ENCODE data around the gene DLG5. TPM values are rescaled to one million over a fixed set of nuclear protein-coding genes. Genes with fewer than 3 reads are reported as not detected.

DLG5 gene
- total and polyA plus RNA-seq, 9 of the 15 experiments (the other 6 are each of a cell fraction or from before 2014, with no cell fraction given), result 1.4 to 26.8 (median 11.2) TPM

DNA sequence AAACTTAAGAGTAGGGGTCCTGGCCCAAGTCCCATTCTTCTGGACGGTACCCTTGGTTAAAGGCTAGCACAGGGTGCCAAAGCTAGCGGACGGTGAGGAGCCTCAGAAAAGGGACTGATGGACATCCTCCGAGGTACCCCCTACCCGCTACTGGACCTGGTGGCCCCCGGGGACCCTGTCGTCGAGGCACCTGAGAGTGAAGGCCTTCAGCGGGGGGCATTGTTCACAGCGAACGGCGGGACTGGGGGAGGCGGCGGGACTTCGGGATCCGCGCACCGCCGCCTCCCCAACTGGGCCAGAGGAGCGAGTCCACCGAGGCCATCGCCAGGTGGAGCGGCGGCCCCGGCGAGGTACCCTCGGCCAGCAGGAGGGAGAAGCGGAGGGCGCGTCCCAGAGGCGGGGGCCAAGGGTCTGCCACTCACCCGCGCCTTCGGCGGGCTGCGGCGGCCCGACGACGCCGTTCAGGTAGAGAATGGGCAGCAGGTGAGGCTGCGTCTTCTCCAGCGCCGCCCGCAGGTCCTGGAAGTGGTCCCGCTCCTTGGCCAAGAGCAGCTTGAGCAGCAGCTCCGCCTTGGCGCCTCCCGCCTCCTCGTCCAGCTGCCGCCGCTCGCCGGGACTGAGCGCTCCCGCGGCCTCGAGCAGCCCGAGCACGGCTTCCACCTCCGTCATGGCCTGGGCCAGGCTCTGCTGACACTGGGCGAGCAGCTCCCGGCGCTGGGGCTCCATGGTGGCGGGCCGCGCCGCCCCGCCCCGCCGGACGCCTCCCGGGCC, 575 bp downstream of the DLG5 start (continued):
- TF ChIP-seq, protein P1, sequence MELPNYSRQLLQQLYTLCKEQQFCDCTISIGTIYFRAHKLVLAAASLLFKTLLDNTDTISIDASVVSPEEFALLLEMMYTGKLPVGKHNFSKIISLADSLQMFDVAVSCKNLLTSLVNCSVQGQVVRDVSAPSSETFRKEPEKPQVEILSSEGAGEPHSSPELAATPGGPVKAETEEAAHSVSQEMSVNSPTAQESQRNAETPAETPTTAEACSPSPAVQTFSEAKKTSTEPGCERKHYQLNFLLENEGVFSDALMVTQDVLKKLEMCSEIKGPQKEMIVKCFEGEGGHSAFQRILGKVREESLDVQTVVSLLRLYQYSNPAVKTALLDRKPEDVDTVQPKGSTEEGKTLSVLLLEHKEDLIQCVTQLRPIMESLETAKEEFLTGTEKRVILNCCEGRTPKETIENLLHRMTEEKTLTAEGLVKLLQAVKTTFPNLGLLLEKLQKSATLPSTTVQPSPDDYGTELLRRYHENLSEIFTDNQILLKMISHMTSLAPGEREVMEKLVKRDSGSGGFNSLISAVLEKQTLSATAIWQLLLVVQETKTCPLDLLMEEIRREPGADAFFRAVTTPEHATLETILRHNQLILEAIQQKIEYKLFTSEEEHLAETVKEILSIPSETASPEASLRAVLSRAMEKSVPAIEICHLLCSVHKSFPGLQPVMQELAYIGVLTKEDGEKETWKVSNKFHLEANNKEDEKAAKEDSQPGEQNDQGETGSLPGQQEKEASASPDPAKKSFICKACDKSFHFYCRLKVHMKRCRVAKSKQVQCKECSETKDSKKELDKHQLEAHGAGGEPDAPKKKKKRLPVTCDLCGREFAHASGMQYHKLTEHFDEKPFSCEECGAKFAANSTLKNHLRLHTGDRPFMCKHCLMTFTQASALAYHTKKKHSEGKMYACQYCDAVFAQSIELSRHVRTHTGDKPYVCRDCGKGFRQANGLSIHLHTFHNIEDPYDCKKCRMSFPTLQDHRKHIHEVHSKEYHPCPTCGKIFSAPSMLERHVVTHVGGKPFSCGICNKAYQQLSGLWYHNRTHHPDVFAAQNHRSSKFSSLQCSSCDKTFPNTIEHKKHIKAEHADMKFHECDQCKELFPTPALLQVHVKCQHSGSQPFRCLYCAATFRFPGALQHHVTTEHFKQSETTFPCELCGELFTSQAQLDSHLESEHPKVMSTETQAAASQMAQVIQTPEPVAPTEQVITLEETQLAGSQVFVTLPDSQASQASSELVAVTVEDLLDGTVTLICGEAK (IDR thresholded peaks at IDR 0.05), result no peak
- TF ChIP-seq, protein P1 (CRISPR knock-in tag; IDR thresholded peaks at IDR 0.05), result no peak
- no peak for TF ChIP-seq POLR2A (conservative IDR thresholded peaks at IDR 0.05)
- no peak for TF ChIP-seq SUPT5H (IDR thresholded peaks at IDR 0.05)
- TF ChIP-seq ZNF253 (CRISPR knock-in tag; conservative IDR thresholded peaks at IDR 0.05), result no peak
- TF ChIP-seq XRCC5 (IDR thresholded peaks at IDR 0.05; ENCODE audit: low read depth, low read length), result no peak
- TF ChIP-seq, protein P2, sequence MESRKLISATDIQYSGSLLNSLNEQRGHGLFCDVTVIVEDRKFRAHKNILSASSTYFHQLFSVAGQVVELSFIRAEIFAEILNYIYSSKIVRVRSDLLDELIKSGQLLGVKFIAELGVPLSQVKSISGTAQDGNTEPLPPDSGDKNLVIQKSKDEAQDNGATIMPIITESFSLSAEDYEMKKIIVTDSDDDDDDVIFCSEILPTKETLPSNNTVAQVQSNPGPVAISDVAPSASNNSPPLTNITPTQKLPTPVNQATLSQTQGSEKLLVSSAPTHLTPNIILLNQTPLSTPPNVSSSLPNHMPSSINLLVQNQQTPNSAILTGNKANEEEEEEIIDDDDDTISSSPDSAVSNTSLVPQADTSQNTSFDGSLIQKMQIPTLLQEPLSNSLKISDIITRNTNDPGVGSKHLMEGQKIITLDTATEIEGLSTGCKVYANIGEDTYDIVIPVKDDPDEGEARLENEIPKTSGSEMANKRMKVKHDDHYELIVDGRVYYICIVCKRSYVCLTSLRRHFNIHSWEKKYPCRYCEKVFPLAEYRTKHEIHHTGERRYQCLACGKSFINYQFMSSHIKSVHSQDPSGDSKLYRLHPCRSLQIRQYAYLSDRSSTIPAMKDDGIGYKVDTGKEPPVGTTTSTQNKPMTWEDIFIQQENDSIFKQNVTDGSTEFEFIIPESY (CRISPR knock-in tag; IDR thresholded peaks at IDR 0.05), result no peak; the same call in 1 of the 2 replicates
- TF ChIP-seq, protein P3, sequence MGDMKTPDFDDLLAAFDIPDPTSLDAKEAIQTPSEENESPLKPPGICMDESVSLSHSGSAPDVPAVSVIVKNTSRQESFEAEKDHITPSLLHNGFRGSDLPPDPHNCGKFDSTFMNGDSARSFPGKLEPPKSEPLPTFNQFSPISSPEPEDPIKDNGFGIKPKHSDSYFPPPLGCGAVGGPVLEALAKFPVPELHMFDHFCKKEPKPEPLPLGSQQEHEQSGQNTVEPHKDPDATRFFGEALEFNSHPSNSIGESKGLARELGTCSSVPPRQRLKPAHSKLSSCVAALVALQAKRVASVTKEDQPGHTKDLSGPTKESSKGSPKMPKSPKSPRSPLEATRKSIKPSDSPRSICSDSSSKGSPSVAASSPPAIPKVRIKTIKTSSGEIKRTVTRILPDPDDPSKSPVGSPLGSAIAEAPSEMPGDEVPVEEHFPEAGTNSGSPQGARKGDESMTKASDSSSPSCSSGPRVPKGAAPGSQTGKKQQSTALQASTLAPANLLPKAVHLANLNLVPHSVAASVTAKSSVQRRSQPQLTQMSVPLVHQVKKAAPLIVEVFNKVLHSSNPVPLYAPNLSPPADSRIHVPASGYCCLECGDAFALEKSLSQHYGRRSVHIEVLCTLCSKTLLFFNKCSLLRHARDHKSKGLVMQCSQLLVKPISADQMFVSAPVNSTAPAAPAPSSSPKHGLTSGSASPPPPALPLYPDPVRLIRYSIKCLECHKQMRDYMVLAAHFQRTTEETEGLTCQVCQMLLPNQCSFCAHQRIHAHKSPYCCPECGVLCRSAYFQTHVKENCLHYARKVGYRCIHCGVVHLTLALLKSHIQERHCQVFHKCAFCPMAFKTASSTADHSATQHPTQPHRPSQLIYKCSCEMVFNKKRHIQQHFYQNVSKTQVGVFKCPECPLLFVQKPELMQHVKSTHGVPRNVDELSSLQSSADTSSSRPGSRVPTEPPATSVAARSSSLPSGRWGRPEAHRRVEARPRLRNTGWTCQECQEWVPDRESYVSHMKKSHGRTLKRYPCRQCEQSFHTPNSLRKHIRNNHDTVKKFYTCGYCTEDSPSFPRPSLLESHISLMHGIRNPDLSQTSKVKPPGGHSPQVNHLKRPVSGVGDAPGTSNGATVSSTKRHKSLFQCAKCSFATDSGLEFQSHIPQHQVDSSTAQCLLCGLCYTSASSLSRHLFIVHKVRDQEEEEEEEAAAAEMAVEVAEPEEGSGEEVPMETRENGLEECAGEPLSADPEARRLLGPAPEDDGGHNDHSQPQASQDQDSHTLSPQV (IDR thresholded peaks at IDR 0.05), result peak; percentile 44; the same call in 1 of the 2 replicates
- TF ChIP-seq ZNF316 (IDR thresholded peaks at IDR 0.05), result no peak
- no peak for TF ChIP-seq ILF3 (IDR thresholded peaks at IDR 0.05; ENCODE audit: borderline replicate concordance)
- peak; percentile 64 for TF ChIP-seq TAF1 (IDR thresholded peaks at IDR 0.05; ENCODE audit: control insufficient read depth, extremely low read depth, insufficient read depth, low read length, severe bottlenecking)
- no peak for TF ChIP-seq POU5F1 (IDR thresholded peaks at IDR 0.05; ENCODE audit: borderline replicate concordance, low read depth, low read length, partially characterized antibody)
- no peak for TF ChIP-seq FOS (IDR thresholded peaks at IDR 0.05; ENCODE audit: extremely low read depth, insufficient read length)
